NCI-H226 (cell line): ENCODE data around the gene LRPPRC.
A peak's percentile ranks its signal among the peaks of the same experiment; 100 is the strongest.

Source experiments
- DNase-seq: peaks from one replicate; pipeline ENCODE4 v3.0.0-alpha.2; 2015

The LRPPRC gene

DNA sequence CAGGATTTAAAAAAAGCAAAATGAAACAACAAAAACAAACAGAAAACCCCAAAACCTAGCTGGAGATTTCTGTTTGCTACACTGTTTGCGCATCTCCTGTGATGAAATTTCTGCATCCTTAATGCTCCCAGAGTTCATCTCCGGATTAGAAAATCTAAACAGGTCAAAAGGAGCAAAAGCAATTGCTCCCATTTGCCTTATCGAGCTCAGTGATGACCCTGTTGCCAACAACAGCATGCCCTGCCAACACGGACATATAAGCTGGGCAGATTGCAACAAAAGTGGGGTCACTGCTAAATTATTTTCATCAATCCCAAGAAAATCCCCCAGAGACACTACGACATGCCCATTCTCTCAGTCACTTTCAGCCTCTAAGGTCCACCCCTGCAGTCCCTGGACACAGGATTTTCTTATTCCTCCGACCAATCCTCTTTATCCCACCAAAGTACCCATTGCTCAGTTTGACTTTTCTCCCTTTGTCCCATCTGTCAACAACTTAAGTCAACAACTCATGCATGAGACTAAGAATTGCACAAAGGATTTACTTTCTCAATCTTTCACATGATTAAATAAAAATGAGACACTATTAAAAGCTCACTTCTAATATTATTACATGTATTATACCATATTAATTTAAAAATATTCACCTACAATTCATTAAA is 89.2 kb downstream of the LRPPRC start:
- DNase-seq: no peak

- no peak for DNase-seq
These were observed 89.9 kb downstream of the LRPPRC start for GRCh38 chr2:43905871-43906270.

DNA sequence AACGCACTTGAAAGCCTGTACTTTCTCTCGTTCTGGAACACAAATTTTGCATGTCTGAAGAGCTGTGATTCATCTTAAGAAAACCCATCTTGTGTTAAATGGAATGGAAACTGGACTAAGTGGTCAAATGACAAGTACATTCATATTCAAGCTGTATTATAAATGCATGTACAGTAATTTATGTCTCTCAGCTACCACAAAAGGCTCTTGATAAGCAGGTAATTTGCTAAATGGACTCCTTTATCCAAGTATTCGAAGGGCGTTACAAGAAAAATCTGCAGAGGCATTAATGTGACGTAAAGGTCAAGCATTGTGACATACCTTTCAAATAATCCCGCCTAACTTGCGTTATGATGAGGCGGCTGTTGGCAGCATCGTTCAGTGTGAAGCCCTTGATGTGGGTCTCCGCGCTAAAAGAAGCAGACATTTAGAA is 90.4 kb downstream of the LRPPRC start:
- DNase-seq: no peak

DNA sequence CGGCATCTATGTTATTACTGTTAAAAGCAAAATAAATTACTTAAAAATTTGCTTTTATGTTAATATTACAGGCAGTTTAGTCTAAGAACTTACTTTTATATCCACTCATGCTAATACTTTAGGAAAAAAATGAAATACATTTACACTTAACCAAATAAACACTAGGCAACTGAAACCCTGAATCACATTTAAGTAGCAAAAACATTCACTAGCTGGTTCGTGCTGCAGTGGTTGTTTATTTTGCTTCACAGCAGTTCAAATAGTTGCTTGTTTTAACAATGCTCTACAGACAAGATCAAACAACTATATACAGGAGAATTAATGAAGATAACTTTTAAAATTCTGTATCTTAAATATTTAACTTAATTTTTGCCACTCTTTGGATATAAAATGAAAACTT is 96.2 kb downstream of the LRPPRC start:
- no peak for DNase-seq

DNA sequence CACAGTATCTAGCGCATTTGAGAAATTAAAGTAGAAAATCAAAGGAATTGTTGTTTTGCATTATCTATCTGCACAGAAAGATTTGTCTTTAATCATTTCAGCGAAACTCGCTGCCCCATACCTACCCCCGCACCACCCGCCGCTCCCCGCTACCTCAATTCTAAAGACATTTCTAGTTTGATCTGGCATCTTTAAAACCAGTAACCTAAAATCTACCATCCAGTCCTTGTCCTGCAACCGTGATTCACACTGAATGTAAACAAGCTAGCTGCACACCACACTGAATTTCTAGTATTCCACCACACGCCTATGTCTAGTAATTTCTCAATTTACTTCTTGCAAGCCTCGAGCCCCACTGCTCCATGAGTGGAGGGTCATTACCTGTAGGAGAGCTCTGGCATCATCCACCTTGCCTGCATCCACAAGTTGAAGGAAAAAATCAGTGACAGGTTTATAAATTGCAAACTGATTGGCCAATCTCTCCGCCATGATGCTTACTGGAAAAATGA is 96.9 kb downstream of the LRPPRC start:
- no peak for DNase-seq

DNA sequence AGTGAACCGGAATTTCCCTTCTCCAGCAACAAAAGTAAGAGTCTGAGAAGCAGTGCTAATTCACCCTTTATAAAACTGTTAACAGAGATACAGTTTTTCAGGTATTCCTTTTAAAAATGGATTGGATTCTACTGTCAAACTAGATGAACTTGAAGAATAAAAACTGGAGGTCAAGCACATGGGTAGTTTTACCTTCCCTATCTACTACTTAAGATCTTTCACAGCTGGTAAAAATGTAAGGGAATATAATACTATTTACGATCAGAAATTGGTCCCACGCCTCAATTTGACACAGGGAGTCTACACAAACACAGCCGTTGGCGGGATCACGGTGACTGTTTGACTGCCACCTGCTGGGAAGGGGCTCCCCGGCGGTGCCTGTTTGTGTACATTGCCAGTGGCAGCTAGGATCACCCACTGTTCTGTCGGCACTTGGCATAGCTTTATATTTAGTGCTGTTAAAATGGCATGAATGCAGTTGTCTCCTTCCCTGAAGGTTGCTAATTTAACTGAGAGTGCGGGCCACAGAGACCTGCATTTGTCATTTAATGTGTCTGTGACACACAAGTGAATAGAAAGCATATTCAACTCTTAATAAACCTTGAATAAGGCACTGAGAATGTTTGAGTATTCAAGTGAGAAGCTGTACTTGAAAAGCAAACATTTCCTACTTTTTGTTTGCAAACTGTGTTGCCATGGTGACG is 97.5 kb downstream of the LRPPRC start:
- DNase-seq: no peak

DNA sequence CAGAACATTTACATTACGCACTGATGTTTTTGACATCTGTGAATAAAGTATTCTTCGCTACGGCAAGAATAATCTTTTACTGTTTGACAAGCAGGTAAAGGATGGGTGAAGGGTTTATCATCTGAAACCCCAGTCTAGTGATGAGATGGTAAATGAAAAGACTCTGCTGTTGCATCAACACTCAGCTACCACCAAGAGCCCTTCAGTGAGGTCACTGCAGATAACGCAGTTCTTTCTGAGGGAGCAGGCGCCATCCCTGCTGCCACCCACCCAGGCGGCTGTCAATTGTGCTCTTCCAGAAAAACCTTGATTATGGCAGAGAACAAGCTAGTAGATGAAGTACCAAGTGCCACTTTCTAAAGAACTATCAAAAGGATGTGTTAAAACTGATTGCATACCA is 98.3 kb downstream of the LRPPRC start:
- DNase-seq: no peak

DNA sequence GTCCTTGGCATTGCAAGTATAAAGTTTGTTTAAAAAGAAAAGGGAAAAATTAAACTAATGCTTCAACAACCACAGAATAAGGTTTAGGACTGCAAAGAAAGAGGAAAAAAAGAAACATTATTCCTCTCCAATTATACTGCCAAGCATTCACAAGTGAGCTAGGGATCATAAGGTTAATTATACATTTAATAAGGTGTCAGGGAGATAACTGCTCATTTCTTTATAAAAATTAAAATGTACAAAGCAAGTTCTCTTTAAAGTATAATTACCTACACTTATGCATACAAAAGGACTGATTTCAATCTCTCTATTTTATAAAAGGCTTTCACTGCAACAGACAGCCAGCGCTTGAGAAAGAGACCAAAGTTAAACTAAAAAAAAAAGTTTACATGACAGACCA is 98.9 kb downstream of the LRPPRC start:
- no peak for DNase-seq

DNA sequence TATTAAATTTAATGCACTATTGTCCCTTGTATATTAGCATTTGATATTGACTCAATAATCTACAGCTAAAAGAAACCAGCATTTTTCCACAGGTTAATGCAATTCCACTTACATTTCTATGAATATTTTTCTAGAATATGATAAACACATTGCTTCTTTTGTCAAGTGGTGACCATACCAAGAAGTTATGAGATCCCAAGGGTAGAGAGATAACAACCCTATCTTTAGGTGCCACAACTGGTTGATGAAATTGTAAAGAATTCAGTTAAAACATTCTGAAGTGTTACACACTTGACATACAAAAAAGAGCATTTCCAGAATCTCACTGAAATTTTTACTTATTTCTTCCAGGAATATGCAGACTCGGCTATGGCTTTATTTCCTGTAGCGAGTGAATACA is 101.0 kb downstream of the LRPPRC start:
- no peak for DNase-seq

GRCh38 chr2:43890855-43891254 is 104.9 kb downstream of the LRPPRC start:
- DNase-seq: no peak

- no peak for DNase-seq
These were observed 106.4 kb downstream of the LRPPRC start for GRCh38 chr2:43889416-43889815.

GRCh38 chr2:43887176-43887575 is 108.6 kb downstream of the LRPPRC start:
- DNase-seq: no peak

GRCh38 chr2:43885132-43885632 is 110.6 kb downstream of the LRPPRC start:
- no peak for DNase-seq

GRCh38 chr2:43884689-43885088 is 111.1 kb downstream of the LRPPRC start:
- no peak for DNase-seq

GRCh38 chr2:43882312-43882711 is 113.5 kb downstream of the LRPPRC start:
- no peak for DNase-seq

DNA sequence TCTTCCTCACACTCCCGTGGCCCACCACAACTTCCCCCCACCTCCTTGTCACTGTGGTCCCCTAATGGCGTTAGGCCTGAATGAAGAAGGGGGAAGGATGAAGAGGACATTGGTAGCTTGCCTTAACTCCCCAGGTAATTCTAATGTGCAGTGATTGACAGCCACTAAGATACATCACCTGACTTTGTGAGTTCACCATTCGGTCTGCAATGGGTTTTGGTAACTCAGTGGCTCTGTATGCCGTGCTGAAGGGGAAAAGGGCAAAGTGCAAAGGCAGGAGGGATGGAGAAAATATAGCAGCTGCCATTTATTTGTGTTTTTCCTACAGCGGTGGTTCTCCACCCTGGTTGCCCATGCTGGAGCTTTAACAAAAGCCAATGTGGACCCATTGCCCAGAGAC is 114.8 kb downstream of the LRPPRC start:
- DNase-seq: no peak

DNA sequence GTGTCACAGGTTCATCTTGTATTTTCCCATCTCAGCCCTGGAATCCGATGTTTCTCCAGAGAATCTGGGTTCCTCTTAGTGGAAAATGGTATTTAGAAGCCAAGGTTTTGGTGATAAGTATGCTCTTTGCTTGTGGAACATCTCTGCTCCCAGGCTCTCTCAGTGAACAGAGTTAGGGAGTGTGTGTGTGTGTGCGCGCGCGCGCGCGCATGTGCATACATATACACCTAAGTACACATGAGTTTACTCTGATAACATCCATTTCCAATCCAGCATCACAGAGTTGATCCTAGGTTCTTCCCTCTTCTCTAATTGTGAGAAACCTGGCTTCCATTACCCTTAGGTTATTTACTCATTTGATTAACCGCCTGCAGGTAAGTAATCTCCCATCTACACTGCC is 115.3 kb downstream of the LRPPRC start:
- no peak for DNase-seq

- DNase-seq: no peak
These were observed 116.5 kb downstream of the LRPPRC start for GRCh38 chr2:43879261-43879660.

- peak; percentile 16 for DNase-seq
These were observed 117.9 kb downstream of the LRPPRC start for GRCh38 chr2:43877782-43878464.

DNA sequence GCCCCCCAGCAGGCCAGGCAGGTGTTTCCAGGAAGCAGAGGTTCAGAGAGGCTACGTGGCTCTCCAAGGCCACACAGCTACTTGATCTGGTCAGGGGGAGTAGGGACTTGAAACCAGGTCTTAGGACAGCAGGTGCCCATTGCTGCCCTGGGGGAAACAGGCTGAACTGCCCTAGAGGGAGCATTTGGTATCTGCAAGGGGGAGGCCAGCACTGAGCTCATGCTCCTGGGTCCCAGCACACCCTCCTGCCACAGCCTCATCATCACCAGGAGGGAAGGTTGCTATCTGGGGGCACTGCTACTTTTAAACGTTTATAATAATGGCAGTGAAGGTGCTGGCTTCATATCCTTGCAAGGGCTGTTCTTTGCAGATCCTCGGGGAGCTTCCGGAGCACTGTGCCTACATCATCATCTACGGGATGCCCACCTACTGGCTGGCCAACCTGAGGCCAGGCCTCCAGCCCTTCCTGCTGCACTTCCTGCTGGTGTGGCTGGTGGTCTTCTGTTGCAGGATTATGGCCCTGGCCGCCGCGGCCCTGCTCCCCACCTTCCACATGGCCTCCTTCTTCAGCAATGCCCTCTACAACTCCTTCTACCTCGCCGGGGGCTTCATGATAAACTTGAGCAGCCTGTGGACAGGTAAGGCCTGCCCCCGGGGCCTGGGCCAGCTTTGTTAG is 120.9 kb downstream of the LRPPRC start:
- DNase-seq: no peak

DNA sequence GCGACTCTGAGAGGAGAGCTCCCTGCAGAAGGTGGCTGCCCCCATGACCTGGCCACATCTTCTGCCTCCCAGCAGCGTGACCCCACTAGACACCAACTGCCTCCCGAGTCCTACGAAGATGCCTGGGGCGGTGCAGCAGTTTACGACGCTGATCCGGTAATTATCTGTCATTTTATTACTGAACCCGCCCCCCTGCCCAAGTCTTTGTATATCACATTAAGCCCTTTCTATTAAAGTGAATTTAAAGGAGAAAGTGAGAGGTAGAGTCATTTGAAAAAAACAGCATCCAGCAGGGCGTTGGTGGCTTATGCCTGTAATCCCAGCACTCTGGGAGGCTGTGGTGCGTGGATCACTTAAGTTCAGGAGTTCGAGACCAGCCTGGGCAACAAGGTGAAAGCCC is 123.6 kb downstream of the LRPPRC start:
- DNase-seq: no peak

- DNase-seq: no peak
These were observed 140.5 kb downstream of the LRPPRC start for GRCh38 chr2:43855292-43855691.

DNA sequence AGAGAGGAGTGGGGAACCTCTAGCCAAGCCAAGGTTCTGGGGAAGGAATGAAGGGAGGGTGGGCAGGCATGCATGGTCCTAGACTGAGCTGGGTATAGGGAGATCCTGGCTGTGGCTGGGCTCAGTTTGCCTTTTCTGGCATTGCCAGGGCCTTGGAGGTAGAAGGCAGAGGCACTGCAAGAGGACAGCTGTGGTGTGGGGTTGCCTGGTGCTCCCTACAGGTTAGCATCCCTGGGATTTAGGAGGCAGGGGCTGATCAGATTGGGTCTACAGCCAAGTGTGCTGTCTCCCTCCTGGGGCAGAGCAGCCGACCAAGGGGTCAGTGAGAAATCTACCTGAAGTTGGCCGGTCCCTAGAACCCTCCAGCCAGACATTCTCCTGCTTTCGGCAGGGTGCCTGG is 141.1 kb downstream of the LRPPRC start:
- DNase-seq: no peak
